GM18909 (cell line): ENCODE measurements around the gene DIRAS1.
"Not testable (repeated sequence)": the region's sequence is repeated elsewhere in the genome, so short reads cannot be mapped to it uniquely, and the experiment has no call there.

Experiments used
- ATAC-seq: cut with Tn5 transposase; IDR thresholded peaks from one replicate; pipeline ENCODE4 v1.9.1; 2021; ENCODE audit warnings: mild to moderate bottlenecking; ENCODE audit not compliant: unreplicated experiment, poor library complexity

Gene DIRAS1

GRCh38 chr19:2715470-2716274, 5.5 kb downstream of the DIRAS1 start:
- ATAC-seq, result no peak

GRCh38 chr19:2714531-2715269, 6.5 kb downstream of the DIRAS1 start:
- ATAC-seq, result no peak

- not testable (repeated sequence) for ATAC-seq
These were observed 7.1 kb downstream of the DIRAS1 start for GRCh38 chr19:2714102-2714501.

- ATAC-seq, result not testable (repeated sequence)
These were observed 8.0 kb downstream of the DIRAS1 start for GRCh38 chr19:2713170-2713569.

- ATAC-seq, result no peak
These were observed 9.3 kb downstream of the DIRAS1 start for GRCh38 chr19:2711875-2712205.

- no peak for ATAC-seq
These were observed 9.8 kb downstream of the DIRAS1 start for GRCh38 chr19:2711172-2711874.

- ATAC-seq, result no peak
These were observed 14.9 kb downstream of the DIRAS1 start for GRCh38 chr19:2706251-2706650.

GRCh38 chr19:2703691-2704216, 17.4 kb downstream of the DIRAS1 start:
- no peak for ATAC-seq

GRCh38 chr19:2703077-2703437, 18.1 kb downstream of the DIRAS1 start:
- no peak for ATAC-seq

- ATAC-seq, result peak; percentile 78
These were observed 18.7 kb downstream of the DIRAS1 start, which contains the start of gene GNG7 for GRCh38 chr19:2702170-2703076. GNG7 (minus strand) TSS chr19:2702694; CDS start chr19:2520688, 182,006 bp downstream.

GRCh38 chr19:2701361-2702169, 19.6 kb downstream of the DIRAS1 start:
- ATAC-seq, result no peak

- ATAC-seq, result no peak
These were observed 20.4 kb downstream of the DIRAS1 start for GRCh38 chr19:2700660-2701360.

GRCh38 chr19:2699413-2700140, 21.6 kb downstream of the DIRAS1 start:
- no peak for ATAC-seq

GRCh38 chr19:2694196-2694595, 27.0 kb downstream of the DIRAS1 start:
- ATAC-seq, result no peak

GRCh38 chr19:2693492-2694160, 27.5 kb downstream of the DIRAS1 start:
- no peak for ATAC-seq

GRCh38 chr19:2691951-2692350, 29.2 kb downstream of the DIRAS1 start:
- no peak for ATAC-seq

- ATAC-seq, result no peak
These were observed 30.3 kb downstream of the DIRAS1 start for GRCh38 chr19:2690856-2691255.
